GM21717 (cell line): ENCODE measurements around the gene SRRM4.
"Not testable (repeated sequence)": the region's sequence is repeated elsewhere in the genome, so short reads cannot be mapped to it uniquely, and the experiment has no call there.

Experiments
- ATAC-seq: cut with Tn5 transposase; IDR thresholded peaks from one replicate; pipeline ENCODE4 v1.9.1; 2021; ENCODE audit warnings: mild to moderate bottlenecking, moderate library complexity; ENCODE audit not compliant: unreplicated experiment

Gene SRRM4

DNA sequence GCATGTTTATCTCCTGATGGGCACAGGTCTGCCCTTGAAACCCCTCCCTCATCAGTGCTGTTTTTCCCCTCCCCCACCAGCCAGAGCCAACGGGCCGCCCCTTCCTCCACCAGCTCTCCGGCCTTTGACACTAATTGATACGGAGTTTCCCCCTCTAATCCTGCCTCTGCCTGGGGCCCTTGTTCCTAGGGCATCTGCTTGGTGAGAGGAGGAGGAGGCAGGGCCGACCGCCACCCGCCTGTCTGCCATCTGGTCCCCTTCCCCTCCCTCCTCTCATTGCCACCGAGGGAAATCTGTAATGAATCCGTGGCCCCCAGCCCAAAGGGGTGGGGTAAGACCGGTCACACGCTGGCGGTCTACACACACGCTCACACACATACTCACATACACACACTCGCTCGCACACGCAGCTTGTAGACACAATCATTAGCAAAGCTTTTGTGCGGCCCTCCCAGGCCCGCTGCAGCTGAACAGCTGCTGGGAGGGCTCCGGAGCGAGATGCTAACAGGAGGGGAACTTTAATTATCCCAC, 27.4 kb downstream of the SRRM4 start:
- no peak for ATAC-seq

DNA sequence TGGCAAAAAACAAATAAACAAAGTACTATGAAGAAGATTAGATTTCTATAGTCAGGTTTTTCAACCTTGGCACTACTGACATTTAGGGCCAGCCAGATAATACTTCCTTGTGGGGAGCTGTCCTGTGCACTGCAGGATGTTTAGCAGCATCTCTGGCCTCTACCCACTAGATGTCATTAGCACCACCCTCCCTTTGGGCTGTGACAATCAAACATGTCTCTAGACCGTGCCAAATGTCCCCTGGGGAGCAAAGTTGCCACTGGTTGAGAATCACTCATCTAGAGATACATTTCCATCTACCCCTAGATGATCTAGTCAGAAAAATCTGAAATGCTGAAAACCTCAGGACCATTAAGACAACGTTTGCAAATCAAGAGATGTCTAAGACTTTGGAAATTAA, 29.9 kb downstream of the SRRM4 start:
- no peak for ATAC-seq

DNA sequence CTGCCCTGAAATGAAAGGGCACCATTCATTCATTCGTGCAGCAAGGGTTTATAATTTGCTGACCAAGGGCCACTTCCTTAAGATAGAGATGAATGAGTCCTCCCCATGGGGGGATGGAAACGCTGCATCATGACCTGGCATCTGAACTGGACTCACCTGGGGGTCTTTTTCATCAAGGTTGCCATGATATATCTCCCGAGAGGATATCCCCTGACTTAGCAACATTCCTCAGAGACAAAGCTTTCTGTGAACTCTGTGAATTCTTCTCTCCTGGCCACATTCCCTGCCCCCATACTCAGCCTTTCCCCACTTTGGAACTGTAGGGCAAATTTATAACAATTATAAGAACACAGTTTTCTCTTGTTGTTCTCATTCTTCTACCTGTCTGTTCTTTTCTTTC, 30.8 kb downstream of the SRRM4 start:
- no peak for ATAC-seq

DNA sequence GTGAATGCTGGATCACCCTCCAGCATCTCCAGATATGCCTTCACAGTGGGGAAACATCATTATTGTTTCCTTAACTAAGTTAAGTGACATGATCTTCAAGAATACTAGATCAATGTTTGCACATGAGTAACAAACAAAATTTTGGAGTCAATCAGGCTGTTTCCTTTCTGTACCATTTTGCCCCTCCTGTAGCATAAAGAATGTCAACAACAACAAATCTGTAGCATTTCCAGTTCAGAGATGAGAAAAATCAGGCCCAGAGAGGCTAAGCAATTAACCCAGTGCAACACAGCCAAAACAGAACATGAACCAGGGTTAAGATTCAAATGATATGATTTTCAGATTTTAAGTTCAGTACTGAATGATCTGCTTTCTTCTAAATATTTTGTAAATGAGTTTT, 31.7 kb downstream of the SRRM4 start:
- no peak for ATAC-seq

DNA sequence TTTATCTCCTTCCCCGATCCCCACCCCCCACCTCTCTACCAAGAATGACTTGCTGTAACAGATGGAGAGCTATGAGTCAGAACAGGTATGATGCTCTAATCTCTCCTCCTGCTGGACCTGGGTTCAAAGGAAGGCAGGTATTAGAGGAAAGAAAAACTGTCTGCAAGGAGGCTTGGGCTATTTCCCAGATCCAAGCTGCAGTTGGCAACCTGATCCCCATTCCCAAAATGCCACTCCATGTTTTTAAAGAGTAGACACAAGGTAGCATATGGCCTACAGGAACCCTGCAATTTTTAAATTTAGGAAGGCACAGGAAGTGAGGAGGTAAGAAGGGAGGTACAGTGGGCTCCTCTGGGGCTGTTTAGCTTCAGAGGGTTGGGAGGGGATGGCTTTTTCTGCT, 33.0 kb downstream of the SRRM4 start:
- ATAC-seq: no peak

DNA sequence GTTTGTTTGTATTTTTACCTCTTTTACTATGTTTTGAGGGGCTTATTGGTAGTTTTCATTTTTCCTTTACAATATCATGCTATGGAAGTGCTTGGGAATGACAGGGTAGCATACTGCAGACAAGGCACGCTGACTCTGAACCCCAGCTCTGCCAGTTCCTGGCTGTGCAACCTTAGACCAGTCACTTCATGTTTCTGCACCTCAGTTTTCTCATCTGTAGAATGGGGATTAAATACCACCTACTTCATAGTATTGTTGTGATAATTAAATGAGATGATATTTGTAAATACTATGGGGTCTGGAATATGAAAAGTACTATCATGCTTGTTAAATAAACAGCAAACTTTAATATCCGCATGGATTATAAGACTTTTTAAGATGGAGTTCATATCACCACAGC, 35.4 kb downstream of the SRRM4 start:
- ATAC-seq: no peak

DNA sequence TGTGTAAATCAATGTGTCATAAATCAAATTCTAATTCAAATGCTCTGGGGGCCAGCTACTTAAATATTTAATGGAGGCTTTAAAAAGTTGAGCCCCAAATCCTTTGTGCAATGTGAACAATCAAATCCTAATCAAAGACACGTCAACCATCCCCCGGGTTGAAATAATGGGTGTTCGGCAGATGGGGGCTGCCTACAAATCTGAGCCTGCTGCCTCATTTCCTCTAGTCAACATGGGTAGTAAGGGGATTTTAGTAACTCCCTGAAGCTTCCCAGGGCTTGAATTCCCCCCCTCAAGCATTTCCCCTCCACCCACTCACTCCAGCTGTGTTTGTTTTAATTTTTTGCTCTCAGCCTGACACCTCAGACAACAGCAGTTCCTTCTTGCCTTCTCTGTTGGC, 37.8 kb downstream of the SRRM4 start:
- no peak for ATAC-seq

DNA sequence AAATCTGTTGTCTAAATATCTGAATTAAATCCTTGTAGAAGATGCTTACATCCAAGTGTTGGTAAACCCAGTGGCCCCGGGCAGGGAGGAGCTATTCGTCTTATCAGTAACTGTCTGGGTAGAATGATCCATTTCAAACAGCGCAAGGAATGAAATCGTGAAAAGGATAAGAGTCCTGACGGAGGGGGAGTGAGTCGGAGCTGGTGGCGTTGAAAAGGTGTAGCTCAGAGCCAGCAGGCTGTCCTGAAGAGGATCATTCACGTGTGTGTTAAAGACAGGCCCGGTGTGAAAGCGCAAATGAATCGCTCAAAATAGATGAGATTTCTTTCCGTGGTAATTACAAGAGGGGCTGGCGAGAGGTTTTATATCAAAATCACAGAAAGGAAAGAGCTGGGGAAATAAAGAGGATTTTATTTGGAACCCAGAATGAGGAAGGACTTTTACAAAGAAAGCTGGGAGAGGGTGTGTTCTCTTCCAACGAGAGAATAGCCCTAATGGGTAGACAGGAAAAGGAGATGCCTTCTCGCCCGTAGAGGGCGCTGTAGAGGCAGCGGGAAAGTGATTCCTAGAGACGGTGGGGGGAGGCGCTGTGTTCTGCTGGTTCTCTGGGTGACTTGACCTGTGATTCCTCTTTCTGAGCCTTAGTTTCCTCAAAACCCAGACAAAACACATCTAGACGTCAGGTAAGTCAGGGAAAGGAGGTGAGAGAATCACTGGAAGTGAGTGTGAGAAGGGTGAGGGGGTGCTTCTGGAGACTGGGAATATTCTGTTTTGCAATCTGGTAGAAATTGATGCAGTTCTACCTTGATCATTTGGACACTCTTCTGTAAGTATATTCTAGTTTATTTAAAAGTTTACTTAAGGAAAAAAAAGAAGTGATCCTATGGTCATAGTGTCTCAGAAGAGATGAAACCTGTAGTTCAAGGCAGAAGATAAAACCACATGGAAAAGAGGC, 39.3 kb downstream of the SRRM4 start:
- no peak for ATAC-seq

DNA sequence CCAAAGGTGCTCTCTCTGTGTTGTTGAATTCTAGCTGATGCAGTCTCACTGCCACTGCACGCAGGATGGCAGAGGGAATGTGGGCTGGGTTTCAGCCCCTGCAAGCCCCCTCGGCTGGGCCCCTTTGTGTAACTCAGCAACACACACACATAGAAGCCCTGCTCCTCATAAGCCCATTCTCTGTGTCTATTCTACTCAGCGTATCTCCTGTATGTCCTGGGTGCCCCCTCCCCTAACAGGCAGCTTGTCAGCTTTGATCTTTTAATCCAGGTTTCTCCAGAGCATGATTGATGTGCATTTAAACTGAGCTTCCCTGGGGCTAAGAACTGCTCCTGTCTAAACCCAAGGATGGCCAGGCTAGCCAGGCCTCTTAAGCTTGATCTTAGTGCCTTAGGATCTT, 43.0 kb downstream of the SRRM4 start:
- no peak for ATAC-seq

DNA sequence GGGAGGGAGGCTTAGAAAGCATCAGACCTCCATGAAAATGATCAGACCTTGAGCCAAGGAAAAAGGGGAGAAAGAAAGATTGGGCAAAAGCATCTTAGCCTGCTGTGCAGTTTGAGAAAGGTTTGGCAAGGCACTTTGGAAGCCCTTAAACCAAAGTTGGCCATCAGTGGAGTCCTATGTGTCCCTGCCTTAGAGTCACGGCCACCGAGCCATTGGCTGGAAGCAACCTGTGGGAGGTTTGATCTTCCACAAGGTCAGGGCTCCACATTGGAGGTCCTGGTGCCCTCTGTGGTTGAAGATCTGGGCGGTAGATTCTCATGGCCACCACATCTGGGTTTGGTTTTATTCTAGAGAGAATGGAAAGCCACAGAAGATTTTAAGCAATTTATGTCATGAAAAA, 44.4 kb downstream of the SRRM4 start:
- ATAC-seq: no peak

DNA sequence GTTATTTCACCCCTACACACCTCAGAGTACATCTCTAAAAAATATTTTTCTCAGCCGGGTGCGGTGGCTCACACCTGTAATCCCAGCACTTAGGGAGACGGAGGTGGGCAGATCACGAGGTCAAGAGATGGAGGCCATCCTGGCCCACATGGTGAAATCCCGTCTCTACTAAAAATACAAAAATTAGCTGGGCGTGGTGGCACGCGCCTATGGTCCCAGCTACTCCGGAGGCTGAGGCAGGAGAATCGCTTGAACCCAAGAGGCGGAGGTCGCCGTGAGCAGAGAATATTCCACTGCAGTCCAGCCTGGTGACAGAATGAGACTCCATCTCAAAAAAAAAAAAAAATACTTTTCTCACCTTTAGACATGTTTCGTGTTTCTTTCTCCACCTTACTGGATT, 52.0 kb downstream of the SRRM4 start:
- ATAC-seq: not testable (repeated sequence)

DNA sequence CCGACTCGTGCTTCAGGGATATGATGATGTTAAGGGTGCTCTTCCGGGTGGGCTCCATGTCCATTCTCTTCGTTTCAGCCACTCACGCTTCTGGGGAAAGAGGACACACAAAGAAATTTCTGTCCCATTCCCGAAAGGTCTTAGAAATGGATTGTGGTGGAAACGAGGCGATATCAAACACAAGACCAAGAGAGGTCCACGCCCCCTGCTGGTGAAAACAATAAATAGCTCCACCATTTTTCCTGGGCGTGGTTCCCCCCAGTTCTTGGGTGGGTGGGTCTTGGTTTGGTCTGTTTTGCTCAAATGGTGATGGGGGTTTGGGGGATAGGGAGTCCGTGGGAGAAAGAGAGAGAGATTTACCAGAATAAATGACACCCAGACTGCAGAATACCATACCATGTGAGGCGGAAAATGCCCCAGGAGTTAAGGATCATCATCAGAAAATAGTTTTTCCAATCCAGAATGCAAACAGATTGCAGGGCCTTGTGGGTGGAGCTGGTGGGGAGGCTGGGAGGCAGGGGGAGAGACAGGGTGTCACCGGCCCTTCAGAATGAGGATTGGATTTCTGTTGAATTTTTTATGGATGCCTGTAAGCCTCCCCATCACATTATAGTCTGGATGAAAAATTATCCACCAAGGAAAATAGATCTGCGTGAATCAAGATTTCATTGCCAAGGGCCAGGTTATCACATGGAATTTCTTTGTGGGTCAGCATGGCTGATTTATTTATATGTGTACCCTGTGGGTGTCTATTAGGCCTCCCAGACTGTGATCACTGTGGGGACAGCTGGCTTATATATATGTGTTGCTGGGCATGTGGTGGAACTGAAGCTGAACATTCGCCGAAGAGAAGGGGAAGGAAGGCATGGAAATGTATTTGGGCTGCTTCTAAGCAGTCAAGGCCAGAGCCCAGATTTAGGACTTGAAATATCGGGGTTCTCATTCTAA, 55.8 kb downstream of the SRRM4 start:
- no peak for ATAC-seq

DNA sequence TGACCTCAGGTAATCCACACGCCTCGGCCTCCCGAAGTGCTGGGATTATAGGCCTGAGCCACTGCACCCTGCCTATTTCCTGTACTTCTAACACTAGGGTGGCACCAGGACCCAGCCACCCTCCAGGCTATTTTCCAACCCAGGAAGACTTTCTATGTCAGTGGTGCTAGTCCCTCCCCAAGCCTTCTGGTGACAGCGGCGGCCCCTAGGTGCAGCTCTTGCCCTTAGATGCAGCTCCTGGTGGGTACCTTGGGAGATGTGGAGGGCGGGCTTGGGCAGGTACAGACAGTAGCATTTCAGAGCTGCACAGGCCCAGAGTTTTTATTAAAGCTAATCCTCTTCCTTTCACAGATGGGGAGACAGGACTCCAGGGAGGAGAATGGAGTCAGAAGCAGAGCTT, 62.8 kb downstream of the SRRM4 start:
- ATAC-seq: no peak

DNA sequence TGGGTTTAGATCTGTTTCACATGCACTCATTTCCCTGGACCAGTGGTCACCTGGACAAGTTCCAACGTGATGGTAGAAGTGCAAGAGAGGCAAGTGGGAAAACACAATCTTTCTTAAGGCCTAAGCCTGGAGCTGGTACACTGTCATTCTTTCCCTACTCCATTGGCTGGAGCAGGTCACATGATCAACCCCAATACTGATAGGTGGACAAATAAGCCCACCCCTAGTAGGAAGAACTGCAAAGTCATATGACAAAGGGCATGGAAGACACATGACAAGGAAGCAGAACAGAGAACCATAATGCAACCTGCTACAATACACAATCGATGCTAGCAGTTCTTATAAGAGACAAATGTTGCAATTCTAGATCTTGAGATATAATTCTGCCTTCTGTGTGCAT, 66.3 kb downstream of the SRRM4 start:
- ATAC-seq: no peak

DNA sequence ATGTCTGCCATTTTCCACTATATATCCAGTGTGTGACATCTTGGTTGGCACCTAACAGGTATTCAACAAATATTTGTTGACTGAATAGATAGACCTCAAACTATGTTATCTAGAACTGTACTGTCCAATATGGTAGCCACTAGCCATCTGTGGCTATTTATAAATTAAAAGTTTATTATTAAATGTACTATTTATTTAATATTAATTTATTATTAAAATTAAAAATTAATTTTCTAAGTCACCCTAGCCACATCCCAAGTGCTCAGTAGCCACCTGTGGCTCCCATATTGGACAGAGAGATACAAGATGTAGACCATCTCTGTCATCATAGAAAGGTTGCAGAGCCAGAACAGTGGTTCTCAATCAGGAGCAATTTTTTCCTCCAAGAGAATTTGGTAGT, 69.3 kb downstream of the SRRM4 start:
- no peak for ATAC-seq

DNA sequence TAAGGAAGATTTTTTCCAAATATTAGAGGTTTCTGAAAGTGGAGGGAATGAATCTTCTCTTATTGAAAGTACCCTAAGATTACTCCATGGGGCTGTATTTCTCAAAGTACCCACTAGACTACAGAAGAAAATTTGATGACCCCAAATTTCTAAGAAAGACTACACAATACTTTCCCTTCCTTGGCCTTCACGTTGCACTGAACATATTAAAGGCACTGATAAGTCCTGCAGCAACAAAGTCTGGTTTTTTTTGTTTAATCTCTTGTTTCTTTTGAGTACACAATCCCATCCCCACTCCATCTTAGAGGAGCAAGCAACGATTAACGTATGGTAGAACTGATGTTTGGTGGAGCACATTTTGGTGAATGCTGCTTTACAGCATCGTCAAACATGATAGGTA, 70.1 kb downstream of the SRRM4 start:
- no peak for ATAC-seq

DNA sequence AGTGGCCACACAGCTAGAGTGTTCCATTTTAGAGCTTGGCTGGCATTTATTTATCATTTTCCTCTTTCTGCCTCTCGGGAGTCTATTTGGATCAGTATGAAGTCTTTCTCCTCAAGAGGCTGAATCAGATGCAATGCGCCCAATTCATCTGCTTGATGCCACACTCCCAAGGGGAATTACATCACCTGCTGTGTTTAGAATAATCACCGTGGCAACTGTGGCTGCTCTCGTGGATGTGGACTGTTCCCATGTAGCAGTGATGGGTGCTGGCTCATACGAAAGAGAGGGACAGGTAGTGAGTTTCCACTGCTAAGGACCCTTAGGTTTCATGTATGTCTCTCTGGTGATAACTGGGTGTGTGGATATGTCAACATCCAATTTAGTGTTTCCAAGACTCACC, 70.7 kb downstream of the SRRM4 start:
- no peak for ATAC-seq

DNA sequence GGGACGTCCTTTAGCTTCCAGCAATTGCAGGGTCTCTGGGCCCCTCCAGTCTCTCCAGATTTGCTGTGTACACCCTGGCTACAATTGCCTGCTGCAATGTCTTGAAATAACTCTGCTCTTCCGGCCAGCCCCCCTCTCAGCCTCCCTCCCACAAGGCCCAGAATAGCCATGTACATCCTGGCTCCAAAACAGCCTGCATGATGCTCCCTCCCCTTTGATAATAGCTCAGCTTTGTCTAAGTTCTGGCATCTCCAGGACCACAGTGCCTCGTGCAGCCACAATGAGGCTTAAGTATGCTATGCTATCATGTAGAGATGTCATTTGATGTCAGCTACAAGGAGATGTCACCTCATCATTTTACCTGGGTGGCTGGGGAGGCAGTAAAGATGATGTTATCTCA, 74.6 kb downstream of the SRRM4 start:
- ATAC-seq: no peak

DNA sequence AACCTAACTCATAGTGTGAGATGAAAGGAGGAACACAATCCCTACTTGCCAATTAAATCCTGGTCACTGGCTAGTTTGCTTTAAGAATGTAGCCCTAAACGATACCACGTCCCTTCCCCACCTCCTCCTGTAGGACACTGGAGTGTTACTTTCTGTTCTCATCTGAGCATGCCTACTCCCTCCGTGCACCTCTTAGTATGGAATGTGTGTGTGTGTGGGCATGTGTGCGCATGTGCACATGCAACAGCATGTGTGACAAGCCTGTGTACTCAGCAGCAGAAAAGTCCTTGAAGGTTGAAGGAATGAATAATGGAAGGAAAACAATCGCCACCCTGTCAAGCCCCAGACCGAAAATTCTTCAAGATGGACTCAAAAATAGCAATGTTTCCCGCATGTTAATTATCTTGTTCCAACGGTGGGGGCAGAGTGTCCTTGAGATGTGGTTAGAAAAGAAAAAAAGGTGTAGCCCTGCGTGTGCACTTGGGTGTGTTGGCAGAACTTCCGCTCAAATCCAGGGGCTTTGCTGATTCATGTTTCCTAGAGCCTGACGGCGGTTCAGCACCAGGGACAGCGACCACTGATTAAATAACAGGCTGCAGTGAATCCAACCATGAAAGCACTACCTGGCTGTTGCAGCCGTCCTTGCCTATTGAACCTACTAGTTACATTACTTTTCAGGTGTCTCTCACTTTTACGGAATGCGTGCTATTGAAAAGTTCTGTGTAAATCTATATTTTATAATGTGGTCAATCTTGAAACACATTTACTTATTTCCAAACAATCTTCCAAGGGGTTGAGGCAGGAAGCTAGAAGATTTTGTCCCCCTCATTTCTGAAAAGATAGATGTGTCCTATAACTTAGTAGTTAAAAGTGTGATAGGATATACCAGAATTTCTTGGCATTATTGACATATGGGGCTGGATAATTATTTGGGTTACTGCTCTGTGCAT, 79.8 kb downstream of the SRRM4 start:
- no peak for ATAC-seq

DNA sequence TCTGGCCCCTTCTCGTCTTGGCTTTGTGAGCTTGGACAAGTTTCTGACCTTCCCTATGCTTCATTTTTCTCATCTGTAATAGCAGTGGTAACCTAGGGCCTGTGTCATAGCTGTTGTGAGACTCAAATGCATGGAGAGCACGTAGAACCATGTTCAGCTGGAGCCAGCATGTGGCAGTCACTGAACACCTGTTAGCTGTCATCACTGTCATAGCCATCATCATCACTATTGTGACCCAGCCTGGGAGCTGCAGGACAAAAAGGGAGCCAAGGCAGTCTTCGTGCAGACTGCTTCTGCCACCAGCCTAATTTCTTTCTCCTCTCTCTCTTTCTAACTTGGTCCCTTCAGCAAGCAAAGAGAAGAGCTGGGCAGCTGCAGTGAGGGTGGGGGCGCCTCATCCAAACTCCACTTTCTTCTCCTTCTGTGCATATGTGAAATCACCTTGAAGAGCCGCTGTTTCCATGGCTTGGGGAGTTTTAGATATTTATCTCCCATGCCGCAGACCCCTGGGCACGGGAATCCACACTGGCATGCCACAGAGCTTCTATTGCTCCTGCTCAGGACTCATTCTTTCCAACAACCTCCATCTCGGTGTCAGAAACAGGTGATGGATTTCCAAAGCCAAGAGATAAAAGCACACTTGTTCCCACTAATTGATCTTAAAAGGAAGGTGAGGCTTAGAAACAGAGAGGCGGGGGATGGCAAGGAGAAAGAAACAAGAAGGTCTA, 87.0 kb downstream of the SRRM4 start:
- ATAC-seq: no peak
